ENCODE results near the gene PWWP2B.

The PWWP2B gene

DNA sequence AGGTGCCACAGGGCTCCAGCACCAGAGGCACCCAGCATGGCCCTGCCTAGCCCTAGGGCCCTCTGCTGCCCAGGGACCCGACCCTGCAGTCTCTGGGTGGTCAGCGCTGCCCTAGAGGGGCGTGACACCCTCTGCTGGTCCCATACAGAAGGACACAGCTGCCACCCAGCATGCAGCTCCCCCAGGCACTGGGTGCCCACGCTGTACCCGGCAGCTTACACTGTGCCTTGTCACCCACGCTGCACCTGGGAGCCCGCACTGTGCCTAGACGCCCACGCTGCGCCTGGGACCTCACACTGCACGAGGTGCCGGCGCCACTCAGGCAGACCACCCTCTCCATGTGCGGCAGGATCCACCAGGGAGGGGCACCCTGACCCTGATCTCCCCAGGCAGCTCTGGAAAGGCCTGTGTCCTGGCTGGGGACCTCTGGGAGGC is 55.2 kb downstream of the PWWP2B start:
- H3K4me1 ChIP-seq (ENCODE audit: insufficient read depth, low read length) = peaks cover 18% of the 10 kb centered on the region
- H3K4me3 ChIP-seq (ENCODE audit: low read depth in 1 of 2, low read length in 2 of 2) = no peak overlapping the region
- no peak overlapping the region for H3K9ac ChIP-seq (ENCODE audit: low read length)

DNA sequence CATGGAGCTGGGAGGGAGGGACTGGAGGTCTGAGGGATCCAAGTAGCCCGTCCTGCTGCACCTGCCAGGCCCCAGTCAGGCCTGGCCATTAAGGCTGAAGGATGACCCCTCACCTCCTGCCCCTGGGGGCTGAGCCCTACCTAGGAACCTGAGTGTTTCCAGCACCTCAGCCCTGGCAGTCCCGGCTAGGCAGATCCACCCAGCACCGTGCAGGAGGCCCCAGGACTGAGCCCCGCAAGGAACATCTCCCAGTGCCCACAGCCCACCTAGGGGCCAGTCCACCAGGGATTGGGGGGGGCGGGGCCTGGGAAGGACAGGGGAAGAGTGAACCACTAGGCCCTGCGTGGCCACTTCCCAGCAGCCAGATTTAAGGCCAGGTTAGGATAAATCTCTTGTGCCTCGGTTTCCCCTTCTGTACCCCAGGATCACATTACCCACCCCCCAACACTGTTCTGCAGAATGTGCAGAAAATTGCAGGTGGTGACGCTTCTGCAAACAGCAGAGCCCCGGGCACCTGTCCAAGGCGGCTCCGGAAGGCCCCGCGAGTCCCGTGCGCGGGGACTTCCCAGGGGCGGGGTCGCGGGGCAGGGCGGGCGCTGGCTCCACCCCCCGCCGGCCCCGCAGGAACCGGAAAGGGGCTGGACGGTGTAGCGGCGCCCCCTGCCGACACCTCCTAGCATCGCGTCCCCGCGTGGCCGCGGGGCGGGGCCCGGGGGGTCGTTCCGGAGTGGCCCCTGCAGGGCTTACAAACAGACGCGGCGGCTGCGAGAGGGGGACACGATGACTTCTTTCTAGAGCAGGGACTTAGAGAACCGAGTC is 55.9 kb downstream of the PWWP2B start:
- Histone ChIP-seq H3K4me1 (ENCODE audit: insufficient read depth, low read length) (peaks cover 11% of the 10 kb centered on the region), H3K27me3 (ENCODE audit: control insufficient read depth in 1 of 2, insufficient read depth in 2 of 2, low read length in 2 of 2) (no peaks in the 10 kb centered on the region), H3K9me3 (ENCODE audit: low read length) (no peaks in the 10 kb centered on the region), H3K36me3 (ENCODE audit: insufficient read depth, low read length) (no peaks in the 10 kb centered on the region), H3K9ac (ENCODE audit: low read length) (no peak overlapping the region), H3K27ac (ENCODE audit: low read depth, low read length) (peak overlapping the region; percentile 21), H3K4me3 (ENCODE audit: low read depth in 1 of 2, low read length in 2 of 2) (peak overlapping the region in 1 of 2 donors; percentile 31)

More for the DNA sequence above, 55.2 kb downstream of the PWWP2B start:
- Histone ChIP-seq H3K36me3 (ENCODE audit: insufficient read depth, low read length) (no peaks in the 10 kb centered on the region), H3K27ac (ENCODE audit: low read depth, low read length) (peak overlapping the region; percentile 21), H3K9me3 (ENCODE audit: low read length) (no peaks in the 10 kb centered on the region), H3K27me3 (ENCODE audit: control insufficient read depth in 1 of 2, insufficient read depth in 2 of 2, low read length in 2 of 2) (no peaks in the 10 kb centered on the region)

DNA sequence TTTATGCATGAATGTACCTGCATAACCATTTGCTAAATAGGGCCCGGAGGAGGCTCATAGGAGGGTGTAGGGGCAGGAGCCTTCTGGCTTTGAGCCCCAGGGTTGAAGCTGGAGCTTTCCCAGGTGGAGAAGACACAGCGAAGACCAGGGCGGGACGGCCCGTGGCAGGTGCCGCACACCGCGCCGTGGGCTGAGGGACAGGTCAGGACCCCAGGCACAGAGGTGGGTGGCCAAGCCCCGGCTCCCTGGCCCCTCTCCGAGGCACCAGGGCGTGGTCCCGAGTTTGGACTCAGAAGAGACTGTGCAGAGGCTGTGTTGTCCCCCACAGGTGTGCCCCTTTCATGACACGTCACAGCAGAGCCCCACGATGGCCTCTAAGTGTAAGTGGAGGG is 56.5 kb downstream of the PWWP2B start:
- no peaks in the 10 kb centered on the region for H3K27me3 ChIP-seq (ENCODE audit: control insufficient read depth in 1 of 2, insufficient read depth in 2 of 2, low read length in 2 of 2)
- H3K9me3 ChIP-seq (ENCODE audit: low read length) = no peaks in the 10 kb centered on the region
- H3K9ac ChIP-seq (ENCODE audit: low read length) = no peak overlapping the region
- H3K27ac ChIP-seq (ENCODE audit: low read depth, low read length) = no peak overlapping the region
- no peaks in the 10 kb centered on the region for H3K36me3 ChIP-seq (ENCODE audit: insufficient read depth, low read length)
- H3K4me3 ChIP-seq (ENCODE audit: low read depth in 1 of 2, low read length in 2 of 2) = peak overlapping the region in 1 of 2 donors; percentile 31
- H3K4me1 ChIP-seq (ENCODE audit: insufficient read depth, low read length) = peaks cover 11% of the 10 kb centered on the region

DNA sequence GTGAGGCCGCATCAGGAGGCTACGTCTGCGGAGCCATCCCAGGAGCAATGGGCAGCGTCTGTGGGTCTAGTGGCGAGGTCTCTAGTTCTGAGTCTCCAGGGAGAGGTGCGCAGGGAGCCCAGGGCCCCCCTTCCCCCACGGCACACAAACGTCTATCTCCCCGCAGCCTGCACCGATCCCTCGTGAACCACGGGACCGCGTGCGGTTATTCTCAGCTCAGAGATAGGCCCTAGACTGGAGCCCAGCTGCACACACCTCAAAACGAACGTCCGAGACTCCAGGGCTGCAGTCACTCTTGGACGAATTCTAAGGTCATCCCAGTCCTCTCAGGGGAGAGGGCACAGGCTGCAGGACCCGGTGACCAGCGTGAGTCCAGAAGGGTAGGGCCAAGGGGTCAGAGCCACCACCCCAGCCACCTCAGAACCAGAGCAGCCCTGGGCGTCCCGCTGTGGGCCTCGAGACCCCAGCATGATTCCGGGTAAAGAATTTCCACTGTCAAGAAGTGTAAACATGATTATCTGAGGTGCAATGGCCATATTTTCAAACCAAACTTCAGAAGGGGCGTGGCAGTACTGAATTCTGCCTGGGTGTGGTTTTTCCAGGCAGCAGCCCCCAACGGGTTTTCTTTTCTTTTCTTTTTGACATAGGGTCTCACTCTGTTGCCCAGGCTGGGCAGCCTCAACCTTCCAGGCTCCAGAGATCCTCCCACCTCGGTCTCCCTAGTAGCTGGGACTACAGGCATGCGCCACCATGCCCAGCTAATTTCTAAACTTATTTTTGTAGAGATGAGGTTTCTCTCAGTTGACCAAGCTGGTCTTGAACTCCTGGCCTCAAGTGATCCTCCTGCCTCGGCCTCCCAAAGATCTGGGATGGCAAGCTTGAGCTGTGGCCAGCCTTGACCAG is 57.5 kb downstream of the PWWP2B start:
- H3K4me1 ChIP-seq (ENCODE audit: insufficient read depth, low read length) = peaks cover 16% of the 10 kb centered on the region
- H3K27ac ChIP-seq (ENCODE audit: low read depth, low read length) = no peak overlapping the region
- no peaks in the 10 kb centered on the region for H3K9me3 ChIP-seq (ENCODE audit: low read length)
- no peaks in the 10 kb centered on the region for H3K36me3 ChIP-seq (ENCODE audit: insufficient read depth, low read length)
- no peaks in the 10 kb centered on the region for H3K27me3 ChIP-seq (ENCODE audit: control insufficient read depth in 1 of 2, insufficient read depth in 2 of 2, low read length in 2 of 2)
- H3K9ac ChIP-seq (ENCODE audit: low read length) = no peak overlapping the region
- no peak overlapping the region for H3K4me3 ChIP-seq (ENCODE audit: low read depth in 1 of 2, low read length in 2 of 2)

DNA sequence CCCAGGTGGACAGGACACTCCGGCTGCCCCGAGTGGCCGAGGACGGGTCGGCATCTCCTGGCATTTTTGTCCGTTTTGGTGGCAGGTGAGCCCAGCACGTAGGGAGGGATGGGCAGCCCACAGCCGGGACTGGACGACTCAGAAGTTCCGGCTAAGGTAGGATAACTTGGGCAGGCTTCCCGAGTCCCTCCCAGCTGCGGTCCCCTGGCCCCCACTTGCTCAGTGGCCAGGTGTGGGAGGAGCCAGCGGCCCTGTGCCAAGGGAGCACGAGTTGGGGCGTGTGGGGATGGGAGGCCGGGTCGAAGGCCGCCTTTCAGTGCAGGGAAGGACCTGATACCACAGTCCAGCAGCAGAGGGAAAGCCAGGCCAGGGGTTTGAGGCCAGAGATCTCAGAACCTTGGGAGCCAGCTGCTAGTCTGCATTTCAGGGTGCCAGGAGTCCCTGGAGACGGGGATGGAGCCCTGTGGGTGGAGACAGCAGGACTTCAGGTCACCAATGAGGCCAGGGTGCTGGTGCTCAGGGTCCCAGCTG is 58.5 kb downstream of the PWWP2B start:
- no peak overlapping the region for H3K4me3 ChIP-seq (ENCODE audit: low read depth in 1 of 2, low read length in 2 of 2)
- H3K9ac ChIP-seq (ENCODE audit: low read length) = no peak overlapping the region
- H3K27ac ChIP-seq (ENCODE audit: low read depth, low read length) = no peak overlapping the region
- peaks cover 16% of the 10 kb centered on the region for H3K4me1 ChIP-seq (ENCODE audit: insufficient read depth, low read length)
- H3K36me3 ChIP-seq (ENCODE audit: insufficient read depth, low read length) = no peaks in the 10 kb centered on the region
- no peaks in the 10 kb centered on the region for H3K27me3 ChIP-seq (ENCODE audit: control insufficient read depth in 1 of 2, insufficient read depth in 2 of 2, low read length in 2 of 2)
- no peaks in the 10 kb centered on the region for H3K9me3 ChIP-seq (ENCODE audit: low read length)

DNA sequence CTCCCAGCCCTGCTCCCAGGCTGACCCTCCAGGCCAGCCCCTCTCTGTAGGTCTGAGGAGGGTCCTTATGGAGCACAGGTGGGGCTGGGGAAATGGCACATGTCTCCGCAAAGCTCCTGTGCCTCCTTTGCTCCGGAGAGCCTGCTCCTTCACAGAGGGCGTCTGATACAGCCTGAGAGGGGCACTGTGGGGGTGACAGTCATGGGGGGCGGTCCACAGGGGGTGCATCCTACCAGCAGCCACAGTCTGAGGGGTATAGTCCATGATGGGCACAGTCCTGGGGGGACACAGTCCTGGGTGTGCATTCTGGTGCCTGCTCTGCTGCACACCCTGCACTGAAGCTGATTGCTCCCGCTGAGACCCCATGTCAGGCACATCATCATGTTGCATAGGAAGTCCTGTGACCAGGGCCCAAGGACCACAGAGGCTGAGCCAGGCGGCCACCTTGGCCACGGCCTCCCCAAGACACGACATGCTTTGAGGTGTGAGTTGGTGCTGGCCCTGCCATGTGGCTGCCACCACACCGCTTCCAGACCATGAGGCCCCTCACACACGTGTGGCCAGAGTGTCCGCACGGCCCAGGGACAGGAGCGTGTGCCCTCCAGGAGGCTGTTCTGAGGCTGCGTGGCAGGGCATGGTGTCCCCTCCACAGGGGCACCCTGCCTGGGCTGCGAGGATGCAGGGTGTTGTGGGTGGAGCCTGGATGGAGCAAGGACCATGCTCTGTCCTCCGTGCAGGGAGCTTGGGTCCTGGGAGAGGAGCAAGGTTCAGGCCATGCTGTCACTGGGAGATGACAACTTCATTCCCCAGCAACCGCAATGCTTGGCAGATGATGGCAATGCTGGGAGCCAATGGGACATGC is 59.2 kb downstream of the PWWP2B start:
- Histone ChIP-seq H3K4me3 (ENCODE audit: low read depth in 1 of 2, low read length in 2 of 2) (no peak overlapping the region), H3K4me1 (ENCODE audit: insufficient read depth, low read length) (peaks cover 16% of the 10 kb centered on the region), H3K27ac (ENCODE audit: low read depth, low read length) (no peak overlapping the region), H3K9me3 (ENCODE audit: low read length) (no peaks in the 10 kb centered on the region), H3K27me3 (ENCODE audit: control insufficient read depth in 1 of 2, insufficient read depth in 2 of 2, low read length in 2 of 2) (no peaks in the 10 kb centered on the region), H3K9ac (ENCODE audit: low read length) (no peak overlapping the region), H3K36me3 (ENCODE audit: insufficient read depth, low read length) (no peaks in the 10 kb centered on the region)

DNA sequence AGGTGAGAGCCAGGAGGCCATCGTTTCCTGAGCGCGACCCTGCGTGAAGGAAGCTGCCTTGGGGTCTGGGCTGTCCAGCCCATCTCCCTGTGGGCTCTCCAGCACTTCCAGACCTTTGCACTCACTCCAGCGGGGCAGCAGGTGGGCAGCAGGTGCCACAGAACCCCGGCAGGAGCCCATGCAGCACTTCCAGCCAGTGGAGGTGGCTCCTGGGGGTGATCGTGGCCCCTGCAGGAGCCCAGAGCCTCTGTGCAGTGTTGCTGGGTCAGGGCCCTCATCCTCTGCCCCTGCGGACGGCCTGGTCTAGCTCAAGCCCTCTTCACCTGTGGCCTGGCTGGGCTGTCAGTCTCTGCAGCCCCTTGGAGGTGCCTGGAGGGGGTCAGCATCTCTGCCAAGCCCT is 59.9 kb downstream of the PWWP2B start:
- Histone ChIP-seq H3K4me1 (ENCODE audit: insufficient read depth, low read length) (peaks cover 19% of the 10 kb centered on the region), H3K9me3 (ENCODE audit: low read length) (no peaks in the 10 kb centered on the region), H3K4me3 (ENCODE audit: low read depth in 1 of 2, low read length in 2 of 2) (no peak overlapping the region), H3K9ac (ENCODE audit: low read length) (no peak overlapping the region), H3K27me3 (ENCODE audit: control insufficient read depth in 1 of 2, insufficient read depth in 2 of 2, low read length in 2 of 2) (no peaks in the 10 kb centered on the region), H3K27ac (ENCODE audit: low read depth, low read length) (no peak overlapping the region), H3K36me3 (ENCODE audit: insufficient read depth, low read length) (no peaks in the 10 kb centered on the region)

DNA sequence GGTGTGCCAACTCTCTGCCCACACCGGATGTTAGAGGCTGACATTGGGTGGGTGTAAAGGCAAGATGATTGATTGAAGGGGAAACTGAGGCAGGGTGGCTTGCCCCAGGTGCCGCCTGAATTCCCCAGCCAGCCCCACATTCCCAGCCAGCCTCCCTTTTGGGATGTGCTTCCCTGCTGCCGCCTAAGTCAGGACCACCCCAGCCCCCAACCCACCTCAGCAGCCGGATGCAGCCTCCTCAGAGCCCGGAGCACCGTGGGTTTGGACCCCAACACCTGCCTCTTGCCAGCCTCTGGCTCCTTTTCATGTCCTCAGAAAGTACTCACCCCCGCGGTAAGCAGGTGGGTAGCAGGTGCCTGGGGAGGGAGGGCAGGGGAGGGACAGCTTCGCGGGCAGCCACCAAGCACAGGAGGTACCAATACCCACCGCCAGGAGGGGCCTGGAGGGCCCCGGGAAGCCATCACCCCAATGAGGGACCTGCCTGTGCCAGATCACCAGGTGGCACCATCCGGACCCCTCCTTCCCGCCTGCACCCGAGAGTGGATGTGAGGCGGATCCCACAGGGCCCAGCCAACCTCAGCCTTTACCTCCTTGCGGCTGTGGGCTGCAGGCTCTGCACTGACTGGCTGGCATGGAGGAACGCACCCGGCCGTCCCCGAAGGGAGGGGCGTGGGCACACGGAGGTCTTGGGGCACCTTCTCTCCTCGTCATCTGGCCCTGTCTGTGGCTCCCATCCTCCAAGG is 60.5 kb downstream of the PWWP2B start:
- H3K27ac ChIP-seq (ENCODE audit: low read depth, low read length) = no peak overlapping the region
- peaks cover 18% of the 10 kb centered on the region for H3K4me1 ChIP-seq (ENCODE audit: insufficient read depth, low read length)
- no peaks in the 10 kb centered on the region for H3K9me3 ChIP-seq (ENCODE audit: low read length)
- no peak overlapping the region for H3K9ac ChIP-seq (ENCODE audit: low read length)
- no peaks in the 10 kb centered on the region for H3K27me3 ChIP-seq (ENCODE audit: control insufficient read depth in 1 of 2, insufficient read depth in 2 of 2, low read length in 2 of 2)
- H3K4me3 ChIP-seq (ENCODE audit: low read depth in 1 of 2, low read length in 2 of 2) = no peak overlapping the region
- H3K36me3 ChIP-seq (ENCODE audit: insufficient read depth, low read length) = no peaks in the 10 kb centered on the region

DNA sequence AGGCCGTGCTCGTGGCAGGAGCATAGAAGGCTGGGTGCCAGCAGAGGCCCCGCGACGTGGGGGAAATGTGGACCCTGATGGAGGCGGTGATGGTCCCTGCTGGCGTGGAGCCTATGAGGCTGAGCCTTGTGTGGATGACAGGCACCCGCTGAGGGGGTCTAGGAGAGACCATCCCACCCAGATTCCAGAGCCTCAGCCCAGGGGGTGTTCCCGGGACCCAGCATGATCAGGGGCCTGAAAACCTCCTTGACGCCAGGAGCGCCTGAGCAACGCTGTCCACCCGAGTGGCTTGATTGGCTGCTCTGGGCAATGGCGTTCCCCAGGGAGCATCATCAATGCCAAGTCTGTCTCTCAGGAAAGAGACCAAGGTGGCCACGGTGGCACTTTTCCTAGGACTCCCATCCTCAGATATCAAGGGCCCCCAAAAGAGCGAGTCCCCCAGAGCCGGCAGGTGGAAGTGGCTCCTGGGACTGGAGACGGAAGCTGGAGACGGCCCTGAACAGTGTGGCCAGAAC is 61.1 kb downstream of the PWWP2B start:
- Histone ChIP-seq H3K4me3 (ENCODE audit: low read depth in 1 of 2, low read length in 2 of 2) (no peak overlapping the region), H3K27me3 (ENCODE audit: control insufficient read depth in 1 of 2, insufficient read depth in 2 of 2, low read length in 2 of 2) (no peaks in the 10 kb centered on the region), H3K9me3 (ENCODE audit: low read length) (no peaks in the 10 kb centered on the region), H3K9ac (ENCODE audit: low read length) (no peak overlapping the region), H3K4me1 (ENCODE audit: insufficient read depth, low read length) (peaks cover 13% of the 10 kb centered on the region), H3K27ac (ENCODE audit: low read depth, low read length) (no peak overlapping the region), H3K36me3 (ENCODE audit: insufficient read depth, low read length) (no peaks in the 10 kb centered on the region)

DNA sequence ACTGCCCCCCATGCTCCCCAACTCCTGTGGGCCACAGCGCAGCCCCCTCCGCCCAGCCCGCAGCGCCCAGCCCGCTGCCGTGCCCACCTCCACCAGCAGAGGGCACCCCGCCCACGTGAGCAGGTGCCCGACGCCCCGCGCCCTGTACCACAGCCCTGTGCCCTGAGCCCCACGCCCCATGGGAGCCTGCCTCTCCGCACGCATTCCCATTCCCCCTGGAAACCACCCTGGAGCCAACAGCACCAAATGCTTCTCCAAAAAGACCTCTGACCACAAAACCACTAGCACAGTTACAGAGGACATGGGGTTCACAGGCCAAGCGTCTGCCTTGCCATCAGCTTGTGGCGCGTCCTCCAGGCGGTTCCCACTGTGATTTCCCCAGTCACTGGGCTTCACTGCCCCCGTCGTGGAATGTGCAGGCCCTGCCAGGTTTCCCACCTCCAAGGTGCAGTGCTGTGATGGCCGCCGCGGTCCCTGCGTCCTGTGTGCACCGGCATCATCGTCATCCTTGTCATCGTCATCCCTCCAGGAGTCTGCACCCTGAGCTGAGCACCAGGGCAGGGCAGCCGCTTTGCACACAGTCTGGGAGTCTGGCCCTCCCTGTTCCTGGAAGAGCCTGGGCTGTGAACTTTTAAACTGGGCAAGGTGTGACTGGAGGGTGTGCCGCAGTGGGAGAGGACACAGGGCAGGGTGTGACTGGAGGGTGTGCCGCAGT is 61.7 kb downstream of the PWWP2B start:
- Histone ChIP-seq H3K9me3 (ENCODE audit: low read length) (no peaks in the 10 kb centered on the region), H3K4me3 (ENCODE audit: low read depth in 1 of 2, low read length in 2 of 2) (no peak overlapping the region), H3K36me3 (ENCODE audit: insufficient read depth, low read length) (no peaks in the 10 kb centered on the region), H3K9ac (ENCODE audit: low read length) (no peak overlapping the region), H3K4me1 (ENCODE audit: insufficient read depth, low read length) (peaks cover 18% of the 10 kb centered on the region), H3K27ac (ENCODE audit: low read depth, low read length) (no peak overlapping the region), H3K27me3 (ENCODE audit: control insufficient read depth in 1 of 2, insufficient read depth in 2 of 2, low read length in 2 of 2) (no peaks in the 10 kb centered on the region)
